Measurements from ENCODE around the gene ADM2. TPM values are rescaled to one million over a fixed set of nuclear protein-coding genes. Genes with fewer than 3 reads are reported as not detected.

The ADM2 gene
- total and polyA plus RNA-seq, 2 of the 13 experiments (the other 11 are each of a cell fraction or from before 2014, with no cell fraction given), result 1.2 to 3.0 TPM

DNA sequence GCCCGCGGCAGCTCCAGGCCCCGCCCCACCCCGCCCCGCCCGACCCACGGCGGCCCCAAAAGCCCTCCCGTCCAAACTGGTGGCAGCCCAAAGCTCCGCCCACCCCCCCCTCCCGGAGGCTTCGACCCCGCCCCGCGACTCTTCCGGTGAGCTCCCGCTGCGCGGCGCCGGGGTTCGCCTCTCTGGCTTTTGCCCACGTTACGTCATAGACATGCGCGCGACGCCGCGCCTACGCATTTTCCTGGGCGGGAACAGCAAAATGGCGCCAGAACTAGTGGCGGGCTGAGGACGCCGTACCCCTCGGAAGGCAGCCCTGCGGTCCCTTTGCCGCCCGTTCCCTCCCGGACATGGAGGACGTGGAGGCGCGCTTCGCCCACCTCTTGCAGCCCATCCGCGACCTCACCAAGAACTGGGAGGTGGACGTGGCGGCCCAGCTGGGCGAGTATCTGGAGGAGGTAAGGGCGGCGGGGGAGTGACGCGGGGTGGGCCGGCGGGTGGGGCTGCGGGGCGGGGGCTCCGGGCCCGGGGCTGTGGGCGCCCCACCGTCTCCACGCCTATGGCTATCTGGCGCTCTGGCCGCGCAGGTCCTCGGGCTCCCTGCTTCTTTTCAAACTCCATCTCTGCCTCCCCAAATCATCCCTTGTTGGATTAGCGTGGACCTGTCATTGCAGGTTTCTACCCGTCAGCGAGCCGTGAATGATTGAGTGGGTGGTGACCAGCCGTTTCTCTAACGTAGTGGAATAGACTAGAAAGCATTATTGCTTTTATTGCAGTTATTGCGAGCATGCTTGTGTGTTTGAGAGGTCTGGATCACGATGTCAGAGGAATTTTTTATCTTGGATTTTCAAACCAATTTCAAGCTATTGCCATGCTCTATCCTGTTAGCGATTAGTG, 26.9 kb downstream of the ADM2 start, which contains the start of gene NCAPH2 (continued):
- TF ChIP-seq, protein P1, sequence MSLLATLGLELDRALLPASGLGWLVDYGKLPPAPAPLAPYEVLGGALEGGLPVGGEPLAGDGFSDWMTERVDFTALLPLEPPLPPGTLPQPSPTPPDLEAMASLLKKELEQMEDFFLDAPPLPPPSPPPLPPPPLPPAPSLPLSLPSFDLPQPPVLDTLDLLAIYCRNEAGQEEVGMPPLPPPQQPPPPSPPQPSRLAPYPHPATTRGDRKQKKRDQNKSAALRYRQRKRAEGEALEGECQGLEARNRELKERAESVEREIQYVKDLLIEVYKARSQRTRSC (CRISPR knock-in tag; IDR thresholded peaks at IDR 0.05; ENCODE audit: low read depth), result no peak
- TF ChIP-seq, protein P2, sequence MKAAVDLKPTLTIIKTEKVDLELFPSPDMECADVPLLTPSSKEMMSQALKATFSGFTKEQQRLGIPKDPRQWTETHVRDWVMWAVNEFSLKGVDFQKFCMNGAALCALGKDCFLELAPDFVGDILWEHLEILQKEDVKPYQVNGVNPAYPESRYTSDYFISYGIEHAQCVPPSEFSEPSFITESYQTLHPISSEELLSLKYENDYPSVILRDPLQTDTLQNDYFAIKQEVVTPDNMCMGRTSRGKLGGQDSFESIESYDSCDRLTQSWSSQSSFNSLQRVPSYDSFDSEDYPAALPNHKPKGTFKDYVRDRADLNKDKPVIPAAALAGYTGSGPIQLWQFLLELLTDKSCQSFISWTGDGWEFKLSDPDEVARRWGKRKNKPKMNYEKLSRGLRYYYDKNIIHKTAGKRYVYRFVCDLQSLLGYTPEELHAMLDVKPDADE (CRISPR knock-in tag; IDR thresholded peaks at IDR 0.05), result no peak
- TF ChIP-seq EZH2 (conservative IDR thresholded peaks at IDR 0.05; ENCODE audit: low read depth, low read length) (no peak), ZFP82 (CRISPR knock-in tag; IDR thresholded peaks at IDR 0.05; ENCODE audit: borderline replicate concordance) (no peak), ZNF878 (CRISPR knock-in tag; IDR thresholded peaks at IDR 0.05) (no peak), HOXD1 (CRISPR knock-in tag; IDR thresholded peaks at IDR 0.05) (peak; percentile 46; the same call in 1 of the 2 replicates), HOXA7 (CRISPR knock-in tag; IDR thresholded peaks at IDR 0.05) (no peak), ZFP1 (CRISPR knock-in tag; IDR thresholded peaks at IDR 0.05) (no peak), ZNF251 (CRISPR knock-in tag; IDR thresholded peaks at IDR 0.05) (no peak), ZNF260 (CRISPR knock-in tag; IDR thresholded peaks at IDR 0.05; ENCODE audit: borderline replicate concordance, low read depth) (no peak), PLRG1 (conservative IDR thresholded peaks at IDR 0.05) (no peak), HMGA1 (CRISPR knock-in tag; conservative IDR thresholded peaks at IDR 0.05) (no peak), SP140L (CRISPR knock-in tag; IDR thresholded peaks at IDR 0.05; ENCODE audit: borderline replicate concordance) (no peak), GATAD1 (CRISPR knock-in tag; IDR thresholded peaks at IDR 0.05) (peak; percentile 99), ZC3H13 (CRISPR knock-in tag; IDR thresholded peaks at IDR 0.05) (0 out of 2 replicates have a peak, but pooled peaks have one; percentile 42)
- TF ChIP-seq, protein P3, sequence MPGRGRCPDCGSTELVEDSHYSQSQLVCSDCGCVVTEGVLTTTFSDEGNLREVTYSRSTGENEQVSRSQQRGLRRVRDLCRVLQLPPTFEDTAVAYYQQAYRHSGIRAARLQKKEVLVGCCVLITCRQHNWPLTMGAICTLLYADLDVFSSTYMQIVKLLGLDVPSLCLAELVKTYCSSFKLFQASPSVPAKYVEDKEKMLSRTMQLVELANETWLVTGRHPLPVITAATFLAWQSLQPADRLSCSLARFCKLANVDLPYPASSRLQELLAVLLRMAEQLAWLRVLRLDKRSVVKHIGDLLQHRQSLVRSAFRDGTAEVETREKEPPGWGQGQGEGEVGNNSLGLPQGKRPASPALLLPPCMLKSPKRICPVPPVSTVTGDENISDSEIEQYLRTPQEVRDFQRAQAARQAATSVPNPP (CRISPR knock-in tag; IDR thresholded peaks at IDR 0.05), result no peak
- TF ChIP-seq, protein P4, sequence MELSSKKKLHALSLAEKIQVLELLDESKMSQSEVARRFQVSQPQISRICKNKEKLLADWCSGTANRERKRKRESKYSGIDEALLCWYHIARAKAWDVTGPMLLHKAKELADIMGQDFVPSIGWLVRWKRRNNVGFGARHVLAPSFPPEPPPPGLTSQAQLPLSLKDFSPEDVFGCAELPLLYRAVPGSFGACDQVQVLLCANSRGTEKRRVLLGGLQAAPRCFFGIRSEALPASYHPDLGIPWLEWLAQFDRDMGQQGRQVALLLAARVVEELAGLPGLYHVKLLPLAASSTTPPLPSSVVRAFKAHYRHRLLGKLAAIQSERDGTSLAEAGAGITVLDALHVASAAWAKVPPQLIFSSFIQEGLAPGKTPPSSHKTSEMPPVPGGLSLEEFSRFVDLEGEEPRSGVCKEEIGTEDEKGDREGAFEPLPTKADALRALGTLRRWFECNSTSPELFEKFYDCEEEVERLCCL (CRISPR knock-in tag; IDR thresholded peaks at IDR 0.05; ENCODE audit: borderline replicate concordance), result no peak
- TF ChIP-seq, protein P5, sequence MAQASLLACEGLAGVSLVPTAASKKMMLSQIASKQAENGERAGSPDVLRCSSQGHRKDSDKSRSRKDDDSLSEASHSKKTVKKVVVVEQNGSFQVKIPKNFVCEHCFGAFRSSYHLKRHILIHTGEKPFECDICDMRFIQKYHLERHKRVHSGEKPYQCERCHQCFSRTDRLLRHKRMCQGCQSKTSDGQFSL (CRISPR knock-in tag; IDR thresholded peaks at IDR 0.05), result 0 out of 2 replicates have a peak, but pooled peaks have one; percentile 22
- TF ChIP-seq, protein P6, sequence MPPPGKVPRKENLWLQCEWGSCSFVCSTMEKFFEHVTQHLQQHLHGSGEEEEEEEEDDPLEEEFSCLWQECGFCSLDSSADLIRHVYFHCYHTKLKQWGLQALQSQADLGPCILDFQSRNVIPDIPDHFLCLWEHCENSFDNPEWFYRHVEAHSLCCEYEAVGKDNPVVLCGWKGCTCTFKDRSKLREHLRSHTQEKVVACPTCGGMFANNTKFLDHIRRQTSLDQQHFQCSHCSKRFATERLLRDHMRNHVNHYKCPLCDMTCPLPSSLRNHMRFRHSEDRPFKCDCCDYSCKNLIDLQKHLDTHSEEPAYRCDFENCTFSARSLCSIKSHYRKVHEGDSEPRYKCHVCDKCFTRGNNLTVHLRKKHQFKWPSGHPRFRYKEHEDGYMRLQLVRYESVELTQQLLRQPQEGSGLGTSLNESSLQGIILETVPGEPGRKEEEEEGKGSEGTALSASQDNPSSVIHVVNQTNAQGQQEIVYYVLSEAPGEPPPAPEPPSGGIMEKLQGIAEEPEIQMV (CRISPR knock-in tag; IDR thresholded peaks at IDR 0.05; ENCODE audit: low read depth), result no peak
- TF ChIP-seq, protein P7, sequence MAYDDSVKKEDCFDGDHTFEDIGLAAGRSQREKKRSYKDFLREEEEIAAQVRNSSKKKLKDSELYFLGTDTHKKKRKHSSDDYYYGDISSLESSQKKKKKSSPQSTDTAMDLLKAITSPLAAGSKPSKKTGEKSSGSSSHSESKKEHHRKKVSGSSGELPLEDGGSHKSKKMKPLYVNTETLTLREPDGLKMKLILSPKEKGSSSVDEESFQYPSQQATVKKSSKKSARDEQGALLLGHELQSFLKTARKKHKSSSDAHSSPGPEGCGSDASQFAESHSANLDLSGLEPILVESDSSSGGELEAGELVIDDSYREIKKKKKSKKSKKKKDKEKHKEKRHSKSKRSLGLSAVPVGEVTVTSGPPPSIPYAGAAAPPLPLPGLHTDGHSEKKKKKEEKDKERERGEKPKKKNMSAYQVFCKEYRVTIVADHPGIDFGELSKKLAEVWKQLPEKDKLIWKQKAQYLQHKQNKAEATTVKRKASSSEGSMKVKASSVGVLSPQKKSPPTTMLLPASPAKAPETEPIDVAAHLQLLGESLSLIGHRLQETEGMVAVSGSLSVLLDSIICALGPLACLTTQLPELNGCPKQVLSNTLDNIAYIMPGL (CRISPR knock-in tag; IDR thresholded peaks at IDR 0.05; ENCODE audit: borderline replicate concordance in 1 of 2, low read depth in 1 of 2), result no peak; a peak in 1 of 4 replicates

All from HepG2 (cell line).